Inflammatory macrophage treated with lipopolysaccharide for 4 hours (primary cell): ENCODE measurements around the gene TECRL.

Experiments used
- DNase-seq: peaks from one replicate; pipeline ENCODE4 v3.0.0-alpha.2; 2020

TECRL gene

GRCh38 chr4:64409300-64409699 lies at the start of gene TECRL:
Gene TECRL, minus strand, starts transcription at chr4:64409450. Its CDS starts 99 bp downstream, at chr4:64409351.
- no peak for DNase-seq

GRCh38 chr4:64432674-64433073 lies 23.4 kb upstream of the TECRL start:
- DNase-seq: no peak

GRCh38 chr4:64430933-64431332 lies 21.7 kb upstream of the TECRL start:
- no peak for DNase-seq

- no peak for DNase-seq
Measured at GRCh38 chr4:64417974-64418373, 8.7 kb upstream of the TECRL start.

GRCh38 chr4:64407000-64407399 lies 2.2 kb downstream of the TECRL start:
- DNase-seq: no peak

- no peak for DNase-seq
Measured at GRCh38 chr4:64405761-64406160, 3.5 kb downstream of the TECRL start.

- no peak for DNase-seq
Measured at GRCh38 chr4:64402684-64403083, 6.6 kb downstream of the TECRL start.

GRCh38 chr4:64399313-64400109 lies 9.7 kb downstream of the TECRL start:
- DNase-seq: no peak

- no peak for DNase-seq
Measured at GRCh38 chr4:64394469-64394868, 14.8 kb downstream of the TECRL start.

GRCh38 chr4:64388252-64388651 lies 21.0 kb downstream of the TECRL start:
- no peak for DNase-seq

GRCh38 chr4:64385220-64385619 lies 24.0 kb downstream of the TECRL start:
- no peak for DNase-seq

GRCh38 chr4:64384237-64385203 lies 24.7 kb downstream of the TECRL start:
- DNase-seq: no peak

GRCh38 chr4:64368741-64369140 lies 40.5 kb downstream of the TECRL start:
- DNase-seq: no peak

GRCh38 chr4:64361399-64361740 lies 47.9 kb downstream of the TECRL start:
- DNase-seq: no peak

- DNase-seq: no peak
Measured at GRCh38 chr4:64360664-64361398, 48.4 kb downstream of the TECRL start.

- DNase-seq: no peak
Measured at GRCh38 chr4:64359489-64359888, 49.8 kb downstream of the TECRL start.

- no peak for DNase-seq
Measured at GRCh38 chr4:64353904-64354303, 55.3 kb downstream of the TECRL start.

GRCh38 chr4:64341711-64342110 lies 67.5 kb downstream of the TECRL start:
- DNase-seq: no peak

GRCh38 chr4:64340218-64341110 lies 68.8 kb downstream of the TECRL start:
- no peak for DNase-seq

GRCh38 chr4:64334964-64335363 lies 74.3 kb downstream of the TECRL start:
- DNase-seq: no peak

- DNase-seq: no peak
Measured at GRCh38 chr4:64330143-64330542, 79.1 kb downstream of the TECRL start.

GRCh38 chr4:64327237-64327636 lies 82.0 kb downstream of the TECRL start:
- no peak for DNase-seq
